SU-DHL-6 (cell line): ENCODE data around the gene CTXN3.

ENCODE experiments used
- H2AFZ ChIP-seq: fragments of 200-600 bp; sonication (generic); 2 replicates; pipeline ENCODE4 v1.6.1; 2014; ENCODE audit warnings: low read depth, mild to moderate bottlenecking, moderate library complexity, mixed read lengths, antibody characterized with exemption, low read length; ENCODE audit not compliant: severe bottlenecking
- H3F3A ChIP-seq: fragments of 200-600 bp; shearing (Covaris generic); 2 replicates; pipeline ENCODE4 v1.6.0; 2016; ENCODE audit warnings: antibody characterized with exemption, mild to moderate bottlenecking; ENCODE audit not compliant: insufficient read depth
- H3K27ac ChIP-seq: fragments of 200-600 bp; sonication (generic); 2 replicates; pipeline ENCODE4 v1.5.1; 2016; ENCODE audit warnings: low read depth, mild to moderate bottlenecking, low read length, moderate library complexity, mixed read lengths
- H3K27me3 ChIP-seq: fragments of 200-600 bp; sonication (generic), shearing (Covaris generic); 2 replicates; pipeline ENCODE4 v1.6.0; 2014; ENCODE audit warnings: mild to moderate bottlenecking, low read length
- H3K36me3 ChIP-seq: fragments of 200-600 bp; sonication (generic); 2 replicates; pipeline ENCODE4 v1.6.1; 2014; ENCODE audit warnings: mild to moderate bottlenecking, low read length, mixed read lengths
- H3K4me2 ChIP-seq: fragments of 300-600, 200-600 bp; shearing (Covaris generic), sonication (generic); 2 replicates; pipeline ENCODE4 v1.6.0; 2014; ENCODE audit warnings: low read length, low read depth, mild to moderate bottlenecking; ENCODE audit not compliant: poor library complexity, severe bottlenecking
- H3K4me3 ChIP-seq: fragments of 200-600 bp; sonication (generic); 2 replicates; pipeline ENCODE4 v1.5.1; 2014; ENCODE audit warnings: antibody characterized with exemption, low read length, mild to moderate bottlenecking, mixed read lengths; ENCODE audit not compliant: insufficient read depth, poor library complexity, severe bottlenecking
- H3K79me2 ChIP-seq: fragments of 200-600 bp; sonication (generic); 2 replicates; pipeline ENCODE4 v1.6.1; 2014; ENCODE audit warnings: mild to moderate bottlenecking, low read length, moderate library complexity; ENCODE audit not compliant: insufficient read depth
- H3K9ac ChIP-seq: fragments of 200-600 bp; sonication (generic); 2 replicates; pipeline ENCODE4 v1.7.0; 2014; ENCODE audit warnings: mild to moderate bottlenecking, low read length
- H3K9me2 ChIP-seq: fragments of 200-600 bp; sonication (generic); replicated peaks from 2 replicates; pipeline ENCODE4 v1.6.1; 2014; ENCODE audit warnings: low read length; ENCODE audit not compliant: insufficient read depth
- H3K9me3 ChIP-seq: fragments of 200-600 bp; sonication (generic); 2 replicates; pipeline ENCODE4 v1.6.1; 2014; ENCODE audit warnings: low read length, mixed read lengths; ENCODE audit not compliant: insufficient read depth
- H4K20me1 ChIP-seq: fragments of 200-600 bp; sonication (generic); 2 replicates; pipeline ENCODE4 v1.6.1; 2014; ENCODE audit warnings: low read depth, mild to moderate bottlenecking, antibody characterized with exemption, low read length, moderate library complexity, mixed read lengths
- EZH2phosphoT487 ChIP-seq: fragments of 200-600 bp; sonication (generic), shearing (Covaris generic); conservative IDR thresholded peaks from 2 replicates; pipeline ENCODE4 v1.6.1; 2018; ENCODE audit warnings: mild to moderate bottlenecking, antibody characterized with exemption, low read length, moderate library complexity, mixed read lengths
- TF ChIP-seq, protein P1 (sequence below): fragments of 200-600 bp; sonication (generic); IDR thresholded peaks from one replicate; pipeline ENCODE4 v1.5.1; 2017; ENCODE audit warnings: antibody characterized with exemption, mild to moderate bottlenecking, low read length, moderate library complexity; ENCODE audit not compliant: insufficient read depth, poor library complexity, severe bottlenecking

CTXN3 gene

DNA sequence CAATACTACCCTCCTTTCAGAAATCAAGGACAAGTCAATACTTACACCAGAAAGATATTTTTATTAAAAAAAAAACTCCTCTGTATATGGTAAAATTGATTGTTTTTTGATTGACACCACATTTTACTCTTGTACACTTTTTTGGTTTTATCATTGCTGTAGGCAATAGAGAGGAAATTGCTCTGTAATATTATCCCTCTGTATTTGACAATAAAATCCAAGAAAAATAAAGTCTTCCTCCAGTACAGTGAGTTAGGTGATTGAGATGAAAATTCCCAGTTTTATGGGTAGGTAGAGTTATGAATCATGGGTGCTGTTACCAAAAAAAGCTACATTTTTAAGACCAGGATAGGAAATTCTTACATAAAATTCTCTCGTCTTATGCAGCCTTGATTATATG, 31.7 kb downstream of the CTXN3 start:
- no peak for TF ChIP-seq EZH2phosphoT487
- TF ChIP-seq, protein P1, sequence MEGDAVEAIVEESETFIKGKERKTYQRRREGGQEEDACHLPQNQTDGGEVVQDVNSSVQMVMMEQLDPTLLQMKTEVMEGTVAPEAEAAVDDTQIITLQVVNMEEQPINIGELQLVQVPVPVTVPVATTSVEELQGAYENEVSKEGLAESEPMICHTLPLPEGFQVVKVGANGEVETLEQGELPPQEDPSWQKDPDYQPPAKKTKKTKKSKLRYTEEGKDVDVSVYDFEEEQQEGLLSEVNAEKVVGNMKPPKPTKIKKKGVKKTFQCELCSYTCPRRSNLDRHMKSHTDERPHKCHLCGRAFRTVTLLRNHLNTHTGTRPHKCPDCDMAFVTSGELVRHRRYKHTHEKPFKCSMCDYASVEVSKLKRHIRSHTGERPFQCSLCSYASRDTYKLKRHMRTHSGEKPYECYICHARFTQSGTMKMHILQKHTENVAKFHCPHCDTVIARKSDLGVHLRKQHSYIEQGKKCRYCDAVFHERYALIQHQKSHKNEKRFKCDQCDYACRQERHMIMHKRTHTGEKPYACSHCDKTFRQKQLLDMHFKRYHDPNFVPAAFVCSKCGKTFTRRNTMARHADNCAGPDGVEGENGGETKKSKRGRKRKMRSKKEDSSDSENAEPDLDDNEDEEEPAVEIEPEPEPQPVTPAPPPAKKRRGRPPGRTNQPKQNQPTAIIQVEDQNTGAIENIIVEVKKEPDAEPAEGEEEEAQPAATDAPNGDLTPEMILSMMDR: no peak
- H3K9ac ChIP-seq: no peak overlapping the region
- H3K4me3 ChIP-seq: no peak overlapping the region
- no peaks in the 10 kb centered on the region for H3K36me3 ChIP-seq
- H3K9me2 ChIP-seq: no peaks in the 10 kb centered on the region
- H3F3A ChIP-seq: no peaks in the 10 kb centered on the region
- H2AFZ ChIP-seq: no peak overlapping the region
- no peaks in the 10 kb centered on the region for H3K79me2 ChIP-seq
- H3K9me3 ChIP-seq: no peaks in the 10 kb centered on the region
- no peak overlapping the region for H3K4me2 ChIP-seq
- H3K27me3 ChIP-seq: no peaks in the 10 kb centered on the region
- H3K27ac ChIP-seq: no peak overlapping the region
- H4K20me1 ChIP-seq: no peaks in the 10 kb centered on the region

DNA sequence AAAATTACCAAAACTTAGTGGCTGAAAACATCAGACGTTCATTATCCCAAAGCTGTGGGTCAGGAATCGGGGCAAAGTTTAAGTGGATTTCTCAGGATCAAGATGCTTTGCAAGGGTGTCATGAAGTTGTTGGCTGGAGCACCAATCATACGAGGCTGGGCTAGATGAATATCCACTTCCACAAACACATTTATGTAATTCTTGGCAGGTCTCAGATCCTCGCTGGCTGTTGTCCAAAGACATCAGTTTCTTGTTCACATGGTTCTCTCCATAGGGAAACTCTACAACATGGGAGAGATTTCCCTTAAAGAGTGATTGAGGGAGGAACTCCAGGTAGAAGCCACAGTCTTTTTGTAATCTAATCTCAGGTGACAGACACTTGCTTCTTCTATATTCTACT, 34.1 kb downstream of the CTXN3 start:
- Histone ChIP-seq H3K4me2 (no peak overlapping the region), H3K9me2 (no peaks in the 10 kb centered on the region), H3K27ac (no peak overlapping the region), H3K9me3 (no peaks in the 10 kb centered on the region), H3K27me3 (no peaks in the 10 kb centered on the region), H3F3A (no peaks in the 10 kb centered on the region), H2AFZ (no peak overlapping the region), H3K79me2 (no peaks in the 10 kb centered on the region), H4K20me1 (no peaks in the 10 kb centered on the region), H3K36me3 (no peaks in the 10 kb centered on the region), H3K9ac (no peak overlapping the region), H3K4me3 (no peak overlapping the region)
- TF ChIP-seq, protein P1: no peak

DNA sequence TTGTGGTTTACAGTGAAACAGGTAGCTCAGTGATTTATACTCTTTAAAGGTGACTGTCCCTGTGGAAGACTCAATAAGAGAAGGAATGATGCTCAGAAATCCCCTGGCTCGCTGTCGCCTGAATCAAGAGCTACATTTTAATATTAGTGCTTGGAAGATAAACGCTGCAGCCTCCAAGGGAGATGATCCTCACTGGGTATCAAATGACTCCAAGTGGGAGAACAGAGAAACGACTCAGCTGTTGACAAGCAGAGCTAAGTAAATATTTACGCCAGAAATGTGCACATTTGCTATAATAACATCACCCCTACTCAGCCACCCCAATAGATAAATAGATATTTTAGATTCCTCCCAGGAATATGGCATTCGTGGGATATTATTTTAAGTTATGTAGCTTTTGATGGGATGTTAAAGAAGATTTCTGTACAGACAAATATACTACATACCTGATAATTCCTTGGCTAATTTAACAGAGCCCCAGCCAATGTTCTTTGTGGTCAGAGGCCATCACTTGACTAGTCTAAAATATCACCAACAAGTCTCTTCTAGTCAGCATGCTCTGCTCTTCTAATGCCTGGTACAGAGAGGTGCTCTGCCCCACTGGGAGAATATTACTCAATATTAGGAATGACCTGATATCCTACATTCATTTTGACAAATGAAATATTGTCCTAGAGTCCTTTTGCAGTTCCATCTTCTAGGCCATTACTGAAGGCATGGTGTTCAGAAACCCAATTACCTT, 36.0 kb downstream of the CTXN3 start:
- Histone ChIP-seq H3F3A (no peaks in the 10 kb centered on the region), H3K9ac (no peak overlapping the region), H3K27ac (no peak overlapping the region), H3K9me3 (no peaks in the 10 kb centered on the region), H2AFZ (no peak overlapping the region), H3K9me2 (no peaks in the 10 kb centered on the region), H3K4me2 (no peak overlapping the region), H4K20me1 (no peaks in the 10 kb centered on the region), H3K36me3 (no peaks in the 10 kb centered on the region), H3K79me2 (no peaks in the 10 kb centered on the region), H3K4me3 (no peak overlapping the region), H3K27me3 (no peaks in the 10 kb centered on the region)
- TF ChIP-seq, protein P1: no peak
- TF ChIP-seq EZH2phosphoT487: no peak
